Prostate gland (tissue), 2 donors: ENCODE measurements around the gene GMDS. TPM values are rescaled to one million over a fixed set of nuclear protein-coding genes. Genes with fewer than 3 reads are reported as not detected.

Experiments used
- DNase-seq: peaks from one replicate; pipeline ENCODE4 v3.0.0-alpha.2; 2019; ENCODE audit warnings: low spot score
- H3K27ac ChIP-seq, 2 donors: fragments of 200-600 bp; sonication (generic); 2 replicates each; pipeline ENCODE4 v1.5.1; 2017 to 2019
- H3K27me3 ChIP-seq: fragments of 200-600 bp; sonication (generic); replicated peaks from 2 replicates; pipeline ENCODE4 v1.5.1; 2019; ENCODE audit not compliant: insufficient read depth
- H3K36me3 ChIP-seq, 2 donors: fragments of 200-600 bp; sonication (generic); 1 replicate in 1 of 2; 2 replicates in 1 of 2; pipeline versions ENCODE4 v1.5.1 to v1.8.1; 2017 to 2019
- H3K4me1 ChIP-seq: fragments of 200-600 bp; sonication (generic); replicated peaks from 2 replicates; pipeline ENCODE4 v1.5.1; 2019
- H3K4me3 ChIP-seq, 2 donors: fragments of 200-600 bp; sonication (generic); 2 replicates each; pipeline ENCODE4 v1.5.1; 2017 to 2019
- H3K9me3 ChIP-seq: fragments of 200-600 bp; sonication (generic); 2 replicates; pipeline ENCODE4 v1.5.1; 2017
- POLR2A ChIP-seq: fragments of 450-650 bp; IDR thresholded peaks from one replicate; pipeline ENCODE4 v1.6.1; 2016; ENCODE audit warnings: antibody characterized with exemption, mild to moderate bottlenecking
- POLR2AphosphoS5 ChIP-seq: sonication (generic); formaldehyde crosslinking; IDR thresholded peaks from one replicate; pipeline ENCODE4 v1.6.1; 2017; ENCODE audit warnings: antibody characterized with exemption
- WGBS: methylation state at CpG from one replicate; pipeline ENCODE4 v1.1.5; 2018; 5-methylcytosine and 5-hydroxymethylcytosine counted together
- intact Hi-C: fragments of 100-400 bp; cut with DNase I; formaldehyde crosslinking; loops from one replicate; pipeline ENCODE4 v1.14.2; 2022
- total RNA-seq, 2 donors: library from RNA; depleted of rRNA; stranded (reverse); fragments of >200 nt; gene quantifications; one replicate each; pipeline ENCODE4 v1.1.0, GENCODE V29; 2016
- TF ChIP-seq, protein P1 (sequence below), 4 experiments: fragments of 200-600 bp in 2 of 4; fragments of 450-650 bp in 2 of 4; sonication (generic) in 2 of 4; IDR thresholded peaks; 1 replicate in 3 of 4; 2 replicates in 1 of 4; pipeline ENCODE4 v1.5.1; 2016 to 2019; ENCODE audit warnings: antibody characterized with exemption in 4 of 4, mild to moderate bottlenecking in 2 of 4, moderate library complexity in 2 of 4

Gene GMDS
- total RNA-seq, 2 donors from 2014 or later = 24.9 to 29.9 TPM

DNA sequence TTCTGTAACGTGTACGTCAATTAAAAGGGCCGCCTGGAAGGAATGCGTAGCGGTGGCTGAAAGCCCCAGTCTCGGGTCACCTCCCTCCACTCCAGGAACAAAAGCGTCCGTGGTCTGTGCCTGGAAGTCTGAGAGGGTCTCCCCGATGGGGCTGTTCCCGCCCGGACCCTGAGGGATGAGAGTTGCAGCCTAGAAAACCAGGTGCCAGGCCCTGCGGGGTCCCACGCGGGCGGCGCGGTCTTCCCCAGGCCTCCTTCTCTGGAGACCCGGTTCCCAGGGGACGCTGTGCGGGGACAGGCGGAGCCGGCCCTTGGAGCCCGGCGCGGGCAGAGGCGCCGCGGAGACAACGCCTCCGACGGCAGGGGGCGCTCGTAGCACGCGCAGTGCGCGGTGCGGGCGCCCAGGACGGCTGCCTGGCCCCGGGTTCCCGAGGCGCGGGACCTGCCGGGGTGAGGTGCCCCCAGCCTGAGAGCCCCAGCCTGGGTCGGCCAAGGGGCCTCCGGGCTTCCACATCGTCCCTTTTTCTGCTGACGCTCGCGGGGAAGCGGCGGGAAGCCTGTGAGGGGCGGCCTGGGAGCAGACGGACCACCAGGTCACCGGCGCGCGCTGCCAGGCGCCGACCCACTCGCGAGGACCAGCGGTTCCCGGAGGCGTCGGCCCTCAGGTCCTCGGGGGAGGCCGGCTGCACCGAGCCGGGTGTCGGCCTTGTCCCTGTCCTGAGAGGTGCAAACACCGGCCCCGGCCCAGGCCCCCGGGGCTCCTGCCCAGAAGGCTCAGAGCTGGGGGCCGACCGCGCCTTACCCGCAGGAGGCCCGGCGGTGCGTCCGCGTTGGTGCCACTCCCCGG, 641.0 kb downstream of the GMDS start:
- Histone ChIP-seq H3K27ac (peak overlapping the region in 1 of 2 donors; percentile 20), H3K27me3 (peaks cover 2% of the 10 kb centered on the region), H3K4me3 (peak overlapping the region; percentile 24 to 26), H3K9me3 (no peaks in the 10 kb centered on the region), H3K36me3 (no peaks in the 10 kb centered on the region), H3K4me1 (peaks cover 3% of the 10 kb centered on the region)
- 2% methylated on average over 30 of the region's 85 CpGs for WGBS
- TF ChIP-seq, protein P1, sequence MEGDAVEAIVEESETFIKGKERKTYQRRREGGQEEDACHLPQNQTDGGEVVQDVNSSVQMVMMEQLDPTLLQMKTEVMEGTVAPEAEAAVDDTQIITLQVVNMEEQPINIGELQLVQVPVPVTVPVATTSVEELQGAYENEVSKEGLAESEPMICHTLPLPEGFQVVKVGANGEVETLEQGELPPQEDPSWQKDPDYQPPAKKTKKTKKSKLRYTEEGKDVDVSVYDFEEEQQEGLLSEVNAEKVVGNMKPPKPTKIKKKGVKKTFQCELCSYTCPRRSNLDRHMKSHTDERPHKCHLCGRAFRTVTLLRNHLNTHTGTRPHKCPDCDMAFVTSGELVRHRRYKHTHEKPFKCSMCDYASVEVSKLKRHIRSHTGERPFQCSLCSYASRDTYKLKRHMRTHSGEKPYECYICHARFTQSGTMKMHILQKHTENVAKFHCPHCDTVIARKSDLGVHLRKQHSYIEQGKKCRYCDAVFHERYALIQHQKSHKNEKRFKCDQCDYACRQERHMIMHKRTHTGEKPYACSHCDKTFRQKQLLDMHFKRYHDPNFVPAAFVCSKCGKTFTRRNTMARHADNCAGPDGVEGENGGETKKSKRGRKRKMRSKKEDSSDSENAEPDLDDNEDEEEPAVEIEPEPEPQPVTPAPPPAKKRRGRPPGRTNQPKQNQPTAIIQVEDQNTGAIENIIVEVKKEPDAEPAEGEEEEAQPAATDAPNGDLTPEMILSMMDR (IDR thresholded peaks at IDR 0.05) = peak; percentile 95 to 98 (median 96)
- no peak for TF ChIP-seq POLR2AphosphoS5
- intact Hi-C loops = loop anchor here (2.0 to 10.0 kb wide), 5 partner anchors 430 to 1030 kb away; no protein-coding TSS in a partner anchor
- peak; percentile 58 for DNase-seq

DNA sequence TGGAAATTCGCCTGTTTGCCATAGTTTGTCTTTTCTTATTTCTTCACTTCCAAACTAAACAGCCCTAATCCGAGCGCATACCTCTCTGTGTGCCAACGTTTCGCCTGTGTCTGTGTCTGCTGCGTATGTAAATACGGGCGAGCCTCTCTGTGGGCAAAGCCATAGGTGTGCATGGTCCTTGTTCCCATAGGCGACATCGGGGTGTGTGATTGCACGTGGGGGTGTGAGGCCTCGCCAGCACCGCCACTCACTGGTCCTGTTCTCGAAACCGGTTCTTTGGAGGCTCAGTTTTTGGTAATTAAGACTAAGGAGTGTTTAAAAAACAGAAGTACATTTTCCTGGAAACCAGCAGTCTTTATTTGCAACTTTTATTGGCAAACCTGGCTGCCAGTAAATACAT, 641.7 kb downstream of the GMDS start:
- 51% methylated on average over 15 of the region's 15 CpGs for WGBS
- DNase-seq = peak; percentile 40
- peak overlapping the region in 1 of 2 donors; percentile 20 for H3K27ac ChIP-seq
- H3K36me3 ChIP-seq = no peaks in the 10 kb centered on the region
- TF ChIP-seq, protein P1 (IDR thresholded peaks at IDR 0.05) = no peak
- TF ChIP-seq POLR2A (no peak), POLR2AphosphoS5 (peak; percentile 22)
- intact Hi-C loops = loop anchor here (2.0 to 10.0 kb wide), 3 partner anchors 431 to 1031 kb away; no protein-coding TSS in a partner anchor
- H3K27me3 ChIP-seq = peaks cover 2% of the 10 kb centered on the region
- peak overlapping the region; percentile 24 to 26 for H3K4me3 ChIP-seq
- H3K4me1 ChIP-seq = peaks cover 3% of the 10 kb centered on the region
- no peaks in the 10 kb centered on the region for H3K9me3 ChIP-seq

DNA sequence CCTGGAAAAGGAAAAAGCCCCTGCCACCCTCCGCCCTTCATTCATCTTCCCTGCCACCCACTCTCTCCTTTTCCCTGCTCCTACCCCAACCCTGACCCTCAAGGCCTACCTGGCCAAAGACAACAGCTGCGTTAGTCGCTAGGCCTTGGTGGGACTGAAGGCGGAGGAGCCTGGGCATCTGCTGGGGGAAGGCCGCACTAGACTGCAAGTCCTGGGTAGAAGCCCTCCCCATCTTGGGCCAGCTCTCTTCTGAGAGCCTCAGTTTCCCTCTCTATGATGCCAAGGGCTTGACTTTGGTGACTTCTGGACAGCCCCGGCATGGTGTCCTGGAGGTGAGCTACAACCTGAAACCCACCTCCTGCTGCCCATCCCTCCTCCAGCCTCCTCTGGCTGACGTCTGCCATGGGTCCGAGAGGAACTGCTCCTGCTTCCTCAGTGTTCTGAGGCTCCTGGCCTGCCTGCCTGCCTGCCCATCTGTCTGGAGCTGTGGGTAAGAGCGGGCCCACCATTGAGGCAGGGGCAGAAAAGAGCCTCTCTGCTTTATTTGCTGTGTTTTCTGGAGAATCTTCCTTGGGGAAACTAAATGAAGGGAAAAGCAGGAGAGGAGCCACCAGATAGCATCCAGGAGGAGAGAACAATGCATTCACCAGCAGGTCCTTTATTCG, 643.2 kb downstream of the GMDS start:
- no peak for DNase-seq
- H3K4me3 ChIP-seq = no peak overlapping the region
- no peaks in the 10 kb centered on the region for H3K4me1 ChIP-seq
- intact Hi-C loops = loop anchor here (2.0 to 10.0 kb wide), 2 partner anchors 433 to 751 kb away; no protein-coding TSS in a partner anchor
- no peak overlapping the region for H3K27ac ChIP-seq
- 95% methylated on average over 10 of the region's 10 CpGs for WGBS
- H3K27me3 ChIP-seq = peaks cover 2% of the 10 kb centered on the region
- no peaks in the 10 kb centered on the region for H3K9me3 ChIP-seq
- no peaks in the 10 kb centered on the region for H3K36me3 ChIP-seq
- TF ChIP-seq POLR2AphosphoS5 (no peak), POLR2A (no peak)
- TF ChIP-seq, protein P1 (IDR thresholded peaks at IDR 0.05) = no peak

DNA sequence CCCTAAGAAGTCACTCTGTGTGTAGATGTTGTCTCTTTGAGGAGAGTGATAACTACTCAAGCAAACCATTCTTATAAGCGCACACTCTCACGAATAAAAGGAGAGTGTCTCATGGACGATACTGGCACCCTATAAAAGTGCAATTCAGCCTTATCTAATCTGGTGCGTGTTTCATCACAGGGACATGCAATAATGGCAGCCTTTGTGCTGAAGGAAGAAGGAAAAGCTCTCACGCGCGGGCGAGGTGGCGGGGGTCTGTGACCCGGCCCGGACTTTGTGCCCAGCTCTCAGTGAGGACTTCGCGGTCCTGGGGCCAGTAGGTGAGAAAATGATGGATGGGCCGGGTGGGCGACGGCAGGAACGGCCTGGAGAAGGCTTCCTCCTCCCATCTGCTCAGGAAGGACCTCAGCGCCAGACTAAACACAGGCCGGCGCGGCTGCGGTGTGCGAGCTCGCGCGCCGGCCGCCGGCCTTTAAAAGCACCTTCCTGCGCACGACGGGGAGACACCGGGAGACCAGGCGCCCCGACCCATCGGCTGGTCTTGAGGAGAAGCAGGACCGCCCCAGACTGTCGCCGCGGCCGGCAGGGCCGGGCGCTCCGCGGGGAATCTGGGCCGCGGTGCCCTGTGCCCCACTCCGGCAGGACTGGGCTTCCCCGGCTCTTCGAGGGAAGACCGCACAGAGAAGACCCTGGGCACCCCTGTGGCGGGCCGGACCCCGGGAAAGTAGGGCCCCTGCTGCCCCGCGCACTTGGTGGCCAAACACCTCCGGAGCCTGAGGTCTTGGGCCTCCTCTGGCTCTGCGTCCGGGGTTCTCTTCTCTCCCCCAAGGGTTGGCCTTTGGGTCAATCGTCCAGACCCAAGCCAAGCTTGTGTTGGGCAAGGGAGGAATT, 644.0 kb downstream of the GMDS start:
- H3K9me3 ChIP-seq = no peaks in the 10 kb centered on the region
- no peak overlapping the region for H3K4me3 ChIP-seq
- 54% methylated on average over 60 of the region's 60 CpGs for WGBS
- DNase-seq = no peak
- H3K4me1 ChIP-seq = no peaks in the 10 kb centered on the region
- intact Hi-C loops = loop anchor here (2.0 to 10.0 kb wide), 2 partner anchors 433 to 751 kb away; no protein-coding TSS in a partner anchor
- peaks cover 1% of the 10 kb centered on the region for H3K27me3 ChIP-seq
- TF ChIP-seq POLR2A (no peak), POLR2AphosphoS5 (no peak)
- TF ChIP-seq, protein P1 (IDR thresholded peaks at IDR 0.05) = no peak
- H3K36me3 ChIP-seq = no peaks in the 10 kb centered on the region
- no peak overlapping the region for H3K27ac ChIP-seq
